GM20000 (cell line): Measurements from ENCODE around the gene TSPAN3.

ENCODE experiments used
- DNase-seq: peaks from one replicate; pipeline ENCODE4 v3.0.0; 2012; ENCODE audit warnings: low spot score
- CTCF ChIP-seq: IDR thresholded peaks from 2 replicates; pipeline ENCODE4 v1.5.1; 2012; ENCODE audit warnings: mild to moderate bottlenecking, control low read depth; ENCODE audit errors: extremely low read depth, missing control alignments

TSPAN3 gene

GRCh38 chr15:77084436-77084835 is 13.5 kb upstream of the TSPAN3 start:
- DNase-seq = no peak
- TF ChIP-seq CTCF = no peak

GRCh38 chr15:77083381-77084160 is 12.7 kb upstream of the TSPAN3 start:
- no peak for TF ChIP-seq CTCF
- DNase-seq = peak; percentile 68

- TF ChIP-seq CTCF = no peak
- DNase-seq = no peak
Measured at GRCh38 chr15:77081971-77082370, 11.1 kb upstream of the TSPAN3 start.

- DNase-seq = no peak
- no peak for TF ChIP-seq CTCF
Measured at GRCh38 chr15:77076323-77076915, 5.5 kb upstream of the TSPAN3 start.

GRCh38 chr15:77075528-77075927 is 4.6 kb upstream of the TSPAN3 start:
- no peak for TF ChIP-seq CTCF
- DNase-seq = no peak

- no peak for DNase-seq
- TF ChIP-seq CTCF = no peak
Measured at GRCh38 chr15:77074350-77074749, 3.4 kb upstream of the TSPAN3 start.
